ENCODE measurements around the gene LRRC4C. TPM values are rescaled to one million over a fixed set of nuclear protein-coding genes. Genes with fewer than 3 reads are reported as not detected.

The LRRC4C gene
- polyA plus RNA-seq, 1 donor, result 3.9 TPM

- Histone ChIP-seq H3K27me3 (ENCODE audit: control insufficient read depth, insufficient read depth, low read length) (no peaks in the 10 kb centered on the region), H3K4me1 (ENCODE audit: control insufficient read depth, insufficient read depth, low read length) (no peaks in the 10 kb centered on the region), H3K4me3 (ENCODE audit: low read length) (no peak overlapping the region), H3K27ac (ENCODE audit: low read length) (no peak overlapping the region), H3K36me3 (ENCODE audit: control insufficient read depth, insufficient read depth, low read length) (no peaks in the 10 kb centered on the region), H3K9me3 (ENCODE audit: control insufficient read depth, low read depth, low read length) (no peaks in the 10 kb centered on the region)
- peak in 1 of 2 donors; percentile 5 for DNase-seq
- 41% methylated on average over 3 of the region's 5 CpGs for WGBS (ENCODE audit: insufficient coverage, low lambda C conversion rate)
Measured at GRCh38 chr11:40370821-40371616, 1088.4 kb downstream of the LRRC4C start.

- H3K9me3 ChIP-seq (ENCODE audit: control insufficient read depth, low read depth, low read length), result no peaks in the 10 kb centered on the region
- no peak overlapping the region for H3K4me3 ChIP-seq (ENCODE audit: low read length)
- no peaks in the 10 kb centered on the region for H3K27me3 ChIP-seq (ENCODE audit: control insufficient read depth, insufficient read depth, low read length)
- H3K36me3 ChIP-seq (ENCODE audit: control insufficient read depth, insufficient read depth, low read length), result no peaks in the 10 kb centered on the region
- H3K27ac ChIP-seq (ENCODE audit: low read length), result no peak overlapping the region
- DNase-seq, result peak in 1 of 2 donors; percentile 4
- WGBS (ENCODE audit: insufficient coverage, low lambda C conversion rate), result 20% methylated on average over 1 of the region's 5 CpGs
- H3K4me1 ChIP-seq (ENCODE audit: control insufficient read depth, insufficient read depth, low read length), result no peaks in the 10 kb centered on the region
Measured at GRCh38 chr11:40360206-40360798, 1099.2 kb downstream of the LRRC4C start.

GRCh38 chr11:40354121-40354520, 1105.3 kb downstream of the LRRC4C start:
- no CpG with 5 or more reads among the region's 4 CpGs for WGBS (ENCODE audit: insufficient coverage, low lambda C conversion rate)
- DNase-seq, result no peak
- Histone ChIP-seq H3K4me1 (ENCODE audit: control insufficient read depth, insufficient read depth, low read length) (no peaks in the 10 kb centered on the region), H3K27ac (ENCODE audit: low read length) (no peak overlapping the region), H3K4me3 (ENCODE audit: low read length) (no peak overlapping the region), H3K9me3 (ENCODE audit: control insufficient read depth, low read depth, low read length) (peaks cover 3% of the 10 kb centered on the region), H3K36me3 (ENCODE audit: control insufficient read depth, insufficient read depth, low read length) (no peaks in the 10 kb centered on the region), H3K27me3 (ENCODE audit: control insufficient read depth, insufficient read depth, low read length) (no peaks in the 10 kb centered on the region)

- Histone ChIP-seq H3K4me3 (ENCODE audit: low read length) (no peak overlapping the region), H3K27me3 (ENCODE audit: control insufficient read depth, insufficient read depth, low read length) (no peaks in the 10 kb centered on the region), H3K27ac (ENCODE audit: low read length) (no peak overlapping the region), H3K4me1 (ENCODE audit: control insufficient read depth, insufficient read depth, low read length) (no peaks in the 10 kb centered on the region), H3K9me3 (ENCODE audit: control insufficient read depth, low read depth, low read length) (no peaks in the 10 kb centered on the region), H3K36me3 (ENCODE audit: control insufficient read depth, insufficient read depth, low read length) (no peaks in the 10 kb centered on the region)
- WGBS (ENCODE audit: insufficient coverage, low lambda C conversion rate), result 72% methylated on average over 2 of the region's 3 CpGs
- no peak for DNase-seq
Measured at GRCh38 chr11:40340911-40341310, 1118.5 kb downstream of the LRRC4C start.

GRCh38 chr11:40338739-40339138, 1120.7 kb downstream of the LRRC4C start:
- Histone ChIP-seq H3K9me3 (ENCODE audit: control insufficient read depth, low read depth, low read length) (no peaks in the 10 kb centered on the region), H3K4me3 (ENCODE audit: low read length) (no peak overlapping the region), H3K36me3 (ENCODE audit: control insufficient read depth, insufficient read depth, low read length) (no peaks in the 10 kb centered on the region), H3K27ac (ENCODE audit: low read length) (no peak overlapping the region), H3K27me3 (ENCODE audit: control insufficient read depth, insufficient read depth, low read length) (no peaks in the 10 kb centered on the region), H3K4me1 (ENCODE audit: control insufficient read depth, insufficient read depth, low read length) (no peaks in the 10 kb centered on the region)
- no peak for DNase-seq
- 73% methylated on average over 1 of the region's 6 CpGs for WGBS (ENCODE audit: insufficient coverage, low lambda C conversion rate)

- DNase-seq, result no peak
- Histone ChIP-seq H3K36me3 (ENCODE audit: control insufficient read depth, insufficient read depth, low read length) (no peaks in the 10 kb centered on the region), H3K9me3 (ENCODE audit: control insufficient read depth, low read depth, low read length) (no peaks in the 10 kb centered on the region), H3K4me1 (ENCODE audit: control insufficient read depth, insufficient read depth, low read length) (no peaks in the 10 kb centered on the region), H3K4me3 (ENCODE audit: low read length) (no peak overlapping the region), H3K27ac (ENCODE audit: low read length) (no peak overlapping the region), H3K27me3 (ENCODE audit: control insufficient read depth, insufficient read depth, low read length) (no peaks in the 10 kb centered on the region)
- 100% methylated on average over 2 of the region's 3 CpGs for WGBS (ENCODE audit: insufficient coverage, low lambda C conversion rate)
Measured at GRCh38 chr11:40338062-40338461, 1121.4 kb downstream of the LRRC4C start.

GRCh38 chr11:40337118-40337517, 1122.3 kb downstream of the LRRC4C start:
- H3K4me1 ChIP-seq (ENCODE audit: control insufficient read depth, insufficient read depth, low read length), result no peaks in the 10 kb centered on the region
- no peak overlapping the region for H3K27ac ChIP-seq (ENCODE audit: low read length)
- H3K36me3 ChIP-seq (ENCODE audit: control insufficient read depth, insufficient read depth, low read length), result no peaks in the 10 kb centered on the region
- DNase-seq, result no peak
- WGBS (ENCODE audit: insufficient coverage, low lambda C conversion rate), result 40% methylated on average over 1 of the region's 3 CpGs
- no peaks in the 10 kb centered on the region for H3K27me3 ChIP-seq (ENCODE audit: control insufficient read depth, insufficient read depth, low read length)
- no peak overlapping the region for H3K4me3 ChIP-seq (ENCODE audit: low read length)
- H3K9me3 ChIP-seq (ENCODE audit: control insufficient read depth, low read depth, low read length), result no peaks in the 10 kb centered on the region

- H3K27ac ChIP-seq (ENCODE audit: low read length), result peak overlapping the region; percentile 31
- H3K27me3 ChIP-seq (ENCODE audit: control insufficient read depth, insufficient read depth, low read length), result no peaks in the 10 kb centered on the region
- 0% methylated on average over 1 of the region's 5 CpGs for WGBS (ENCODE audit: insufficient coverage, low lambda C conversion rate)
- DNase-seq, result peak; percentile 69 to 74
- no peak overlapping the region for H3K4me3 ChIP-seq (ENCODE audit: low read length)
- H3K4me1 ChIP-seq (ENCODE audit: control insufficient read depth, insufficient read depth, low read length), result no peaks in the 10 kb centered on the region
- no peaks in the 10 kb centered on the region for H3K9me3 ChIP-seq (ENCODE audit: control insufficient read depth, low read depth, low read length)
- H3K36me3 ChIP-seq (ENCODE audit: control insufficient read depth, insufficient read depth, low read length), result no peaks in the 10 kb centered on the region
Measured at GRCh38 chr11:40328890-40329614, 1130.4 kb downstream of the LRRC4C start.

- H3K27me3 ChIP-seq (ENCODE audit: control insufficient read depth, insufficient read depth, low read length), result no peaks in the 10 kb centered on the region
- no peaks in the 10 kb centered on the region for H3K4me1 ChIP-seq (ENCODE audit: control insufficient read depth, insufficient read depth, low read length)
- H3K27ac ChIP-seq (ENCODE audit: low read length), result no peak overlapping the region
- no CpG with 5 or more reads among the region's 3 CpGs for WGBS (ENCODE audit: insufficient coverage, low lambda C conversion rate)
- no peaks in the 10 kb centered on the region for H3K36me3 ChIP-seq (ENCODE audit: control insufficient read depth, insufficient read depth, low read length)
- no peak for DNase-seq
- no peak overlapping the region for H3K4me3 ChIP-seq (ENCODE audit: low read length)
- no peaks in the 10 kb centered on the region for H3K9me3 ChIP-seq (ENCODE audit: control insufficient read depth, low read depth, low read length)
Measured at GRCh38 chr11:40323241-40323640, 1136.2 kb downstream of the LRRC4C start.

- Histone ChIP-seq H3K36me3 (ENCODE audit: control insufficient read depth, insufficient read depth, low read length) (no peaks in the 10 kb centered on the region), H3K27me3 (ENCODE audit: control insufficient read depth, insufficient read depth, low read length) (no peaks in the 10 kb centered on the region)
Measured at GRCh38 chr11:40321537-40321936, 1137.9 kb downstream of the LRRC4C start.

More at GRCh38 chr11:40321537-40321936, 1137.9 kb downstream of the LRRC4C start:
- Histone ChIP-seq H3K4me1 (ENCODE audit: control insufficient read depth, insufficient read depth, low read length) (no peaks in the 10 kb centered on the region), H3K27ac (ENCODE audit: low read length) (no peak overlapping the region), H3K4me3 (ENCODE audit: low read length) (no peak overlapping the region), H3K9me3 (ENCODE audit: control insufficient read depth, low read depth, low read length) (no peaks in the 10 kb centered on the region)
- 83% methylated on average over 1 of the region's 1 CpG for WGBS (ENCODE audit: insufficient coverage, low lambda C conversion rate)
- DNase-seq, result no peak

Measured in large intestine (tissue), 3 donors.